ENCODE data around the gene COL12A1.

DNA sequence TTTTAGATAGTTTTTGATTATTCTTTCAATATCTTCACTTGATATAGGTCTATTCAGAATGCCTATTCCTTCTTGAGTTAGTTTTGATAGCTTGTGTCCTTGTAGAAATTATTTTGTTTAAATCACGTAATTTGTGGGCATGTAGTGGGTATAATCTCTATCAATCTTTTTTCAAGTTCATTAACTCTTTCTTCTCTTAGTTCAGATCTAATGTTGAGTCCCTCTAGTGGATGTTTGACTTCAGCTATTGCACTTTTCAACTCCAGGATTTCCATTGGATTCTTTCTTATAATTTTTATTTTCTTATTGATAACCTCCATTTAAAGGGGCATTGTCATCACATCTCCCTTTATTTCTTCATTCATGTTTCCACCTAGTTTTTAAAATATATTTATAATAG is 135.6 kb downstream of the COL12A1 start:
- TF ChIP-seq, protein P1, sequence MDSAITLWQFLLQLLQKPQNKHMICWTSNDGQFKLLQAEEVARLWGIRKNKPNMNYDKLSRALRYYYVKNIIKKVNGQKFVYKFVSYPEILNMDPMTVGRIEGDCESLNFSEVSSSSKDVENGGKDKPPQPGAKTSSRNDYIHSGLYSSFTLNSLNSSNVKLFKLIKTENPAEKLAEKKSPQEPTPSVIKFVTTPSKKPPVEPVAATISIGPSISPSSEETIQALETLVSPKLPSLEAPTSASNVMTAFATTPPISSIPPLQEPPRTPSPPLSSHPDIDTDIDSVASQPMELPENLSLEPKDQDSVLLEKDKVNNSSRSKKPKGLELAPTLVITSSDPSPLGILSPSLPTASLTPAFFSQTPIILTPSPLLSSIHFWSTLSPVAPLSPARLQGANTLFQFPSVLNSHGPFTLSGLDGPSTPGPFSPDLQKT (CRISPR knock-in tag; IDR thresholded peaks at IDR 0.05; ENCODE audit: borderline replicate concordance), result no peak
- TF ChIP-seq, protein P2, sequence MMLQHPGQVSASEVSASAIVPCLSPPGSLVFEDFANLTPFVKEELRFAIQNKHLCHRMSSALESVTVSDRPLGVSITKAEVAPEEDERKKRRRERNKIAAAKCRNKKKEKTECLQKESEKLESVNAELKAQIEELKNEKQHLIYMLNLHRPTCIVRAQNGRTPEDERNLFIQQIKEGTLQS (CRISPR knock-in tag; IDR thresholded peaks at IDR 0.05), result no peak
- TF ChIP-seq, protein P3, sequence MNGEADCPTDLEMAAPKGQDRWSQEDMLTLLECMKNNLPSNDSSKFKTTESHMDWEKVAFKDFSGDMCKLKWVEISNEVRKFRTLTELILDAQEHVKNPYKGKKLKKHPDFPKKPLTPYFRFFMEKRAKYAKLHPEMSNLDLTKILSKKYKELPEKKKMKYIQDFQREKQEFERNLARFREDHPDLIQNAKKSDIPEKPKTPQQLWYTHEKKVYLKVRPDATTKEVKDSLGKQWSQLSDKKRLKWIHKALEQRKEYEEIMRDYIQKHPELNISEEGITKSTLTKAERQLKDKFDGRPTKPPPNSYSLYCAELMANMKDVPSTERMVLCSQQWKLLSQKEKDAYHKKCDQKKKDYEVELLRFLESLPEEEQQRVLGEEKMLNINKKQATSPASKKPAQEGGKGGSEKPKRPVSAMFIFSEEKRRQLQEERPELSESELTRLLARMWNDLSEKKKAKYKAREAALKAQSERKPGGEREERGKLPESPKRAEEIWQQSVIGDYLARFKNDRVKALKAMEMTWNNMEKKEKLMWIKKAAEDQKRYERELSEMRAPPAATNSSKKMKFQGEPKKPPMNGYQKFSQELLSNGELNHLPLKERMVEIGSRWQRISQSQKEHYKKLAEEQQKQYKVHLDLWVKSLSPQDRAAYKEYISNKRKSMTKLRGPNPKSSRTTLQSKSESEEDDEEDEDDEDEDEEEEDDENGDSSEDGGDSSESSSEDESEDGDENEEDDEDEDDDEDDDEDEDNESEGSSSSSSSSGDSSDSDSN (CRISPR knock-in tag; IDR thresholded peaks at IDR 0.05), result no peak
- TF ChIP-seq, protein P4, sequence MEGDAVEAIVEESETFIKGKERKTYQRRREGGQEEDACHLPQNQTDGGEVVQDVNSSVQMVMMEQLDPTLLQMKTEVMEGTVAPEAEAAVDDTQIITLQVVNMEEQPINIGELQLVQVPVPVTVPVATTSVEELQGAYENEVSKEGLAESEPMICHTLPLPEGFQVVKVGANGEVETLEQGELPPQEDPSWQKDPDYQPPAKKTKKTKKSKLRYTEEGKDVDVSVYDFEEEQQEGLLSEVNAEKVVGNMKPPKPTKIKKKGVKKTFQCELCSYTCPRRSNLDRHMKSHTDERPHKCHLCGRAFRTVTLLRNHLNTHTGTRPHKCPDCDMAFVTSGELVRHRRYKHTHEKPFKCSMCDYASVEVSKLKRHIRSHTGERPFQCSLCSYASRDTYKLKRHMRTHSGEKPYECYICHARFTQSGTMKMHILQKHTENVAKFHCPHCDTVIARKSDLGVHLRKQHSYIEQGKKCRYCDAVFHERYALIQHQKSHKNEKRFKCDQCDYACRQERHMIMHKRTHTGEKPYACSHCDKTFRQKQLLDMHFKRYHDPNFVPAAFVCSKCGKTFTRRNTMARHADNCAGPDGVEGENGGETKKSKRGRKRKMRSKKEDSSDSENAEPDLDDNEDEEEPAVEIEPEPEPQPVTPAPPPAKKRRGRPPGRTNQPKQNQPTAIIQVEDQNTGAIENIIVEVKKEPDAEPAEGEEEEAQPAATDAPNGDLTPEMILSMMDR (CRISPR knock-in tag; IDR thresholded peaks at IDR 0.05), result no peak
- TF ChIP-seq, protein P5, sequence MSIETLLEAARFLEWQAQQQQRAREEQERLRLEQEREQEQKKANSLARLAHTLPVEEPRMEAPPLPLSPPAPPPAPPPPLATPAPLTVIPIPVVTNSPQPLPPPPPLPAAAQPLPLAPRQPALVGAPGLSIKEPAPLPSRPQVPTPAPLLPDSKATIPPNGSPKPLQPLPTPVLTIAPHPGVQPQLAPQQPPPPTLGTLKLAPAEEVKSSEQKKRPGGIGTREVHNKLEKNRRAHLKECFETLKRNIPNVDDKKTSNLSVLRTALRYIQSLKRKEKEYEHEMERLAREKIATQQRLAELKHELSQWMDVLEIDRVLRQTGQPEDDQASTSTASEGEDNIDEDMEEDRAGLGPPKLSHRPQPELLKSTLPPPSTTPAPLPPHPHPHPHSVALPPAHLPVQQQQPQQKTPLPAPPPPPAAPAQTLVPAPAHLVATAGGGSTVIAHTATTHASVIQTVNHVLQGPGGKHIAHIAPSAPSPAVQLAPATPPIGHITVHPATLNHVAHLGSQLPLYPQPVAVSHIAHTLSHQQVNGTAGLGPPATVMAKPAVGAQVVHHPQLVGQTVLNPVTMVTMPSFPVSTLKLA (IDR thresholded peaks at IDR 0.05), result no peak
- TF ChIP-seq MYC (CRISPR knock-in tag; IDR thresholded peaks at IDR 0.05; ENCODE audit: borderline replicate concordance) (no peak), YY1 (IDR thresholded peaks at IDR 0.05; ENCODE audit: insufficient read depth, insufficient replicate concordance, low read depth, low read length) (no peak), REL (CRISPR knock-in tag; conservative IDR thresholded peaks at IDR 0.05) (no peak), PCBP1 (IDR thresholded peaks at IDR 0.05; ENCODE audit: borderline replicate concordance, low read depth, low read length) (no peak), RFX1 (IDR thresholded peaks at IDR 0.05) (no peak), KDM1A (CRISPR knock-in tag; IDR thresholded peaks at IDR 0.05) (no peak)
